Mesothelial cell of epicardium (in vitro differentiated cells): ENCODE measurements around the gene FBXO24. TPM values are rescaled to one million over a fixed set of nuclear protein-coding genes. Genes with fewer than 3 reads are reported as not detected.

Source experiments
- DNase-seq, 2 experiments: peaks; one replicate each; pipeline ENCODE4 v3.0.0; 2021; ENCODE audit warnings: low spot score in 2 of 2; ENCODE audit not compliant: unreplicated experiment in 2 of 2
- H3K27ac Mint-ChIP-seq: 2 replicates; pipeline ENCODE4 v1.8.0; 2021; ENCODE audit warnings: mixed read lengths
- H3K27me3 Mint-ChIP-seq: 2 replicates; pipeline ENCODE4 v1.8.0; 2021; ENCODE audit warnings: low read depth, mixed read lengths
- H3K36me3 Mint-ChIP-seq: 2 replicates; pipeline ENCODE4 v1.8.0; 2021; ENCODE audit warnings: mixed read lengths
- H3K4me1 Mint-ChIP-seq: 2 replicates; pipeline ENCODE4 v1.8.0; 2021; ENCODE audit warnings: mixed read lengths
- H3K4me3 Mint-ChIP-seq: 2 replicates; pipeline ENCODE4 v1.8.0; 2021; ENCODE audit warnings: mild to moderate bottlenecking, moderate library complexity, mixed read lengths
- H3K9me3 Mint-ChIP-seq: 2 replicates; pipeline ENCODE4 v1.8.0; 2021; ENCODE audit warnings: mixed read lengths
- CTCF ChIP-seq: fragments of 200-600 bp; sonication (generic); IDR thresholded peaks from one replicate; pipeline ENCODE4 v1.5.0; 2021; ENCODE audit warnings: antibody characterized with exemption; ENCODE audit not compliant: unreplicated experiment
- total RNA-seq: library from RNA; stranded (reverse); gene quantifications from 3 replicates; pipeline ENCODE4 v1.2.1, GENCODE V29; 2021

FBXO24 gene
- total RNA-seq, 1 donor from 2014 or later: 0.54 TPM

GRCh38 chr7:100591596-100591995 lies 5.5 kb downstream of the FBXO24 start:
- Mint-ChIP-seq H3K36me3 (peaks cover 22% of the 10 kb centered on the region), H3K4me1 (peaks cover 19% of the 10 kb centered on the region), H3K27me3 (no peaks in the 10 kb centered on the region), H3K4me3 (no peak overlapping the region), H3K9me3 (no peaks in the 10 kb centered on the region), H3K27ac (no peak overlapping the region)
- TF ChIP-seq CTCF: no peak
- no peak for DNase-seq

GRCh38 chr7:100595188-100595587 lies 9.1 kb downstream of the FBXO24 start:
- H3K27ac Mint-ChIP-seq: no peak overlapping the region
- no peaks in the 10 kb centered on the region for H3K9me3 Mint-ChIP-seq
- no peak for DNase-seq
- H3K36me3 Mint-ChIP-seq: peaks cover 29% of the 10 kb centered on the region
- TF ChIP-seq CTCF: no peak
- no peak overlapping the region for H3K4me3 Mint-ChIP-seq
- peaks cover 13% of the 10 kb centered on the region for H3K4me1 Mint-ChIP-seq
- H3K27me3 Mint-ChIP-seq: no peaks in the 10 kb centered on the region

GRCh38 chr7:100598425-100598824 lies 12.3 kb downstream of the FBXO24 start:
- no peaks in the 10 kb centered on the region for H3K9me3 Mint-ChIP-seq
- H3K27ac Mint-ChIP-seq: peak overlapping the region; percentile 84
- H3K36me3 Mint-ChIP-seq: peaks cover 25% of the 10 kb centered on the region
- no peak for DNase-seq
- no peaks in the 10 kb centered on the region for H3K27me3 Mint-ChIP-seq
- no peak for TF ChIP-seq CTCF
- H3K4me1 Mint-ChIP-seq: peaks cover 31% of the 10 kb centered on the region
- H3K4me3 Mint-ChIP-seq: no peak overlapping the region

GRCh38 chr7:100599911-100600729 lies 14.0 kb downstream of the FBXO24 start:
- no peaks in the 10 kb centered on the region for H3K27me3 Mint-ChIP-seq

GRCh38 chr7:100600730-100601038 lies 14.6 kb downstream of the FBXO24 start:
- DNase-seq: no peak
- H3K36me3 Mint-ChIP-seq: peaks cover 14% of the 10 kb centered on the region
- H3K27ac Mint-ChIP-seq: peak overlapping the region; percentile 34
- H3K9me3 Mint-ChIP-seq: no peaks in the 10 kb centered on the region
- TF ChIP-seq CTCF: no peak
- H3K4me1 Mint-ChIP-seq: peaks cover 42% of the 10 kb centered on the region
- peak overlapping the region; percentile 44 for H3K4me3 Mint-ChIP-seq
- H3K27me3 Mint-ChIP-seq: no peaks in the 10 kb centered on the region

More at GRCh38 chr7:100599911-100600729, 14.0 kb downstream of the FBXO24 start:
- H3K4me3 Mint-ChIP-seq: peak overlapping the region; percentile 44
- DNase-seq: no peak
- H3K36me3 Mint-ChIP-seq: peaks cover 18% of the 10 kb centered on the region
- peak overlapping the region; percentile 59 for H3K27ac Mint-ChIP-seq
- peaks cover 37% of the 10 kb centered on the region for H3K4me1 Mint-ChIP-seq
- no peaks in the 10 kb centered on the region for H3K9me3 Mint-ChIP-seq
- no peak for TF ChIP-seq CTCF
